GM21423 (cell line): Measurements from ENCODE around the gene RNF166.

ENCODE experiments used
- ATAC-seq: cut with Tn5 transposase; IDR thresholded peaks from one replicate; pipeline ENCODE4 v1.9.1; 2021; ENCODE audit warnings: mild to moderate bottlenecking, moderate library complexity; ENCODE audit not compliant: unreplicated experiment

RNF166 gene

GRCh38 chr16:88655053-88655732 lies 51.0 kb downstream of the RNF166 start:
- no peak for ATAC-seq

GRCh38 chr16:88654363-88655052 lies 51.7 kb downstream of the RNF166 start:
- no peak for ATAC-seq

- ATAC-seq = no peak
Observed at GRCh38 chr16:88653596-88654362, 52.4 kb downstream of the RNF166 start.

DNA sequence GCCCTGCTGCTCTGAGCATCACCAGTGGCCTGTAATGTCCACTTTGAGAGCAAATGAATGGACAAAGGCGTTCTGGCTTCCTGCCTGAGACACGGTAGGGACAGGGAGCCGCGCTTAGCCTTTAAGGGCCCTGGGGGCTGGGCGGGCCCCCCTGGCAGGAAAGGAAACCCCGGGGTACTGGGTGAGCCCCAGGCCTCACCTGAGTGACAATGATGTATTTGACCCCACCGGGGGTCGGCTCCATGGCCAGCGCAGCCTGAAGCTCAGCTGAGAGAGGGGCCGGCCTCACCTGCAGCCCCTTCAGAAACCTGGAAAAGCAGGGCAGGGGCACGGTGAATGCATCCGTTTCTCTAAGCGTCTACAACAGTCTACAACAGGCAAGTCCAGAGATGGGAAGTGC lies 53.1 kb downstream of the RNF166 start:
- no peak for ATAC-seq

DNA sequence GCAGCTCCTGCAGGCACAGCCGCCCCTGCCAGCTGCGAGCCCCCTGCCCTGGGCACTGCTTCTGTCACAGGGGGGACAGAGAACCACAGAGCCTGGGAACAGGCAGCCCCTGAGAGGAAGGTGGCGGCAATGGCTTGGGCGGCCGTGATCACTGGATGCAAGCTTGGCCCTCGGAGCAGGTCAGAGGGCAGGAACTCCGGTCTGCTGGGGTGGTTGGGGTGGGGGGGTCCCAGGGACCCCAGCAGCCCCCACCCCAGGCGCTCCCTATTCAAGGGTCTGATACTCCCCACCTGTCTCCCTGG lies 53.5 kb downstream of the RNF166 start:
- ATAC-seq = no peak

- ATAC-seq = no peak
Observed at GRCh38 chr16:88651989-88652761, 54.0 kb downstream of the RNF166 start.

GRCh38 chr16:88651276-88651988 lies 54.8 kb downstream of the RNF166 start:
- ATAC-seq = peak; percentile 70

GRCh38 chr16:88650749-88651275 lies 55.4 kb downstream of the RNF166 start, which contains the start of gene CYBA:
Gene CYBA, minus strand, starts transcription at chr16:88651053. Its CDS starts 40 bp downstream, at chr16:88651013.
- peak; percentile 68 for ATAC-seq

DNA sequence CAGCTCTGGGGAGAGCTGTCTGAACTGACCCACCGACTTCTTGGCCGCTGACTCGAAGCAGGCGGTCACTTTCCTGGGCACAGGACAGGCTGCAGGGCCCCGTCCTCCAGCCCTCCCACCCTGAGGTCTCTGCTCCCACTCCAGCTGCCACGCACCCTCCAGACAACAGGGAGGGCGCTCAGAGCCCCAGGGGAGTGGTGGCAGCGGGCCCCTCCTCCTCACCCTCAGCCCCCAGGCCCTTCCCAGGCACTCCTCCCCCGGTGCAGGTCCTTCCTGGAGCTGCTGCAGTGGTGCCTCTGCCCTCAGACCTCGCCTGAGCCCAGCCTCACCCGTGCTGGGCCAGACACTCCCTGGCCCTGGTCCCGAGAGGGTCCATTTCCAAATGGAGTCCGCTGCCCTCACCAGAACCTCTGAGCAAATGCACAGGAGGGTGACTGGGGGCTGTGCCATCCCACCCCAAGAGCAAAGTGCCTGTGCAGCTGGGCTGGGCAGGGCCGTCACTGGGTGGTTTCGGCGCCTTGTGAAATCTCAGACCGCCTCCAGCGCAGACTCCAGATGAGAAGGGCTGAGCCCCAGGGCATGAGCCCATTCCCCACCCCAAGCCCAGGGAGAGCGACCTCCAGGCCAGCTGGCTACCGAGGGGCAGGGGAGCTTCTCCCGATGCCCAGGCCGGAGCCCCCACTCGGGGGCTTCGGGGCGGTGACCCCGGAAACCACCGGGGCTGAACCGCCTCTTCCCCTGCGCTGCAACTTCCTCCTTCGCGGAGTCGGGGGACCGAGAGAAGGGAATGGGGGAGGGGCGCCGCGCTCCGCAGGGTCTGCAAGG lies 56.1 kb downstream of the RNF166 start:
- ATAC-seq = peak; percentile 9

GRCh38 chr16:88649195-88649923 lies 56.8 kb downstream of the RNF166 start:
- ATAC-seq = no peak

- ATAC-seq = no peak
Observed at GRCh38 chr16:88647178-88648070, 58.8 kb downstream of the RNF166 start.
